HepG2 (cell line): Measurements from ENCODE around the gene ARMH1. TPM values are rescaled to one million over a fixed set of nuclear protein-coding genes. Genes with fewer than 3 reads are reported as not detected.
A peak's percentile ranks its signal among the peaks of the same experiment; 100 is the strongest.

Source experiments
- CCAR2 ChIP-seq: fragments of 200-400 bp; formaldehyde crosslinking; optimal IDR thresholded peaks from 2 replicates; pipeline ENCODE3; 2018; ENCODE audit warnings: low read depth, mild to moderate bottlenecking, low read length, moderate library complexity
- CEBPZ ChIP-seq: IDR thresholded peaks from 2 replicates; pipeline ENCODE4 v1.6.1; 2012; ENCODE audit warnings: low read length, improper control_type of control experiment
- CSRNP2 ChIP-seq: sonication (generic); formaldehyde crosslinking; conservative IDR thresholded peaks from 2 replicates; pipeline ENCODE4 v1.8.0; 2022; ENCODE audit warnings: low read depth, missing genetic modification reagents
- HMG20B ChIP-seq: conservative IDR thresholded peaks from 2 replicates; pipeline ENCODE4 v1.6.1; 2016; ENCODE audit warnings: missing genetic modification reagents, missing compliant biosample characterization
- KLF16 ChIP-seq, 2 experiments: sonication (generic) in 1 of 2; formaldehyde crosslinking in 1 of 2; IDR thresholded peaks; 2 replicates each; pipeline versions ENCODE4 v1.6.1 to v1.8.0; 2016 to 2023; ENCODE audit warnings: missing genetic modification reagents in 2 of 2, missing compliant biosample characterization in 1 of 2
- NCOA1 ChIP-seq: sonication (generic); formaldehyde crosslinking; IDR thresholded peaks from 2 replicates; pipeline ENCODE4 v1.9.0; 2021; ENCODE audit warnings: missing genetic modification reagents
- PAXIP1 ChIP-seq: sonication (generic); formaldehyde crosslinking; conservative IDR thresholded peaks from 2 replicates; pipeline ENCODE4 v1.4.0; 2020; ENCODE audit warnings: mild to moderate bottlenecking, missing genetic modification reagents, moderate library complexity
- SP140L ChIP-seq: sonication (generic); formaldehyde crosslinking; IDR thresholded peaks from 2 replicates; pipeline ENCODE4 v1.4.0; 2020; ENCODE audit warnings: missing genetic modification reagents, borderline replicate concordance
- ZMYM4 ChIP-seq: sonication (generic); formaldehyde crosslinking; IDR thresholded peaks from 2 replicates; pipeline ENCODE4 v1.8.1; 2023; ENCODE audit warnings: mild to moderate bottlenecking, missing genetic modification reagents
- ZNF337 ChIP-seq: sonication (generic); formaldehyde crosslinking; IDR thresholded peaks from 2 replicates; pipeline ENCODE4 v1.5.1; 2020; ENCODE audit warnings: missing genetic modification reagents, low read depth, mild to moderate bottlenecking, borderline replicate concordance
- ZNF44 ChIP-seq: sonication (generic); formaldehyde crosslinking; IDR thresholded peaks from 2 replicates; pipeline ENCODE4 v1.5.1; 2020; ENCODE audit warnings: mild to moderate bottlenecking, missing genetic modification reagents
- ZNF552 ChIP-seq: sonication (generic); formaldehyde crosslinking; IDR thresholded peaks from 2 replicates; pipeline ENCODE4 v1.9.0; 2022; ENCODE audit warnings: missing genetic modification reagents, mild to moderate bottlenecking, borderline replicate concordance
- ZNF569 ChIP-seq: sonication (generic); formaldehyde crosslinking; IDR thresholded peaks from 2 replicates; pipeline ENCODE4 v1.5.0; 2020; ENCODE audit warnings: mild to moderate bottlenecking, missing genetic modification reagents, moderate library complexity, borderline replicate concordance
- ZNF83 ChIP-seq: sonication (generic); formaldehyde crosslinking; IDR thresholded peaks from 2 replicates; pipeline ENCODE4 v1.4.0; 2020; ENCODE audit warnings: missing genetic modification reagents, mild to moderate bottlenecking, borderline replicate concordance
- polyA plus RNA-seq, 8 experiments: library from polyadenylated mRNA; depleted of rRNA in 3 of 8; stranded (reverse) in 7 of 8; unstranded in 1 of 8; fragments of >200 nt; fragmentation: Illumina TruSeq in 4 of 8; extraction: Trizol in 4 of 8; gene quantifications; 2 replicates each; pipeline versions ENCODE4 v1.2.1 to v1.2.3, GENCODE V29; 2011 to 2016; ENCODE audit warnings: low read depth in 4 of 8, missing spikeins in 1 of 8, mixed read lengths in 1 of 8; ENCODE audit not compliant: insufficient read depth in 1 of 8
- total RNA-seq, 5 experiments: library from RNA; depleted of rRNA; stranded (reverse); fragments of >200 nt; fragmentation: Illumina TruSeq; extraction: Trizol; gene quantifications; 2 replicates each; pipeline ENCODE4 v1.2.3, GENCODE V29; 2016; ENCODE audit warnings: low read depth in 1 of 5
- TF ChIP-seq, protein P1 (sequence below): sonication (generic); formaldehyde crosslinking; IDR thresholded peaks from 2 replicates; pipeline ENCODE4 v1.4.0; 2020; ENCODE audit warnings: mild to moderate bottlenecking, missing genetic modification reagents
- TF ChIP-seq, protein P2 (sequence below): sonication (generic); formaldehyde crosslinking; IDR thresholded peaks from 2 replicates; pipeline ENCODE4 v1.4.0; 2020; ENCODE audit warnings: mild to moderate bottlenecking, missing genetic modification reagents
- TF ChIP-seq, protein P3 (sequence below): fragments of 450-650 bp; IDR thresholded peaks from 2 replicates; pipeline ENCODE4 v1.6.1; 2017

ARMH1 gene
- total and polyA plus RNA-seq, 2 of the 13 experiments (the other 11 are each of a cell fraction or from before 2014, with no cell fraction given) = 0.69 TPM; not detected in 1

DNA sequence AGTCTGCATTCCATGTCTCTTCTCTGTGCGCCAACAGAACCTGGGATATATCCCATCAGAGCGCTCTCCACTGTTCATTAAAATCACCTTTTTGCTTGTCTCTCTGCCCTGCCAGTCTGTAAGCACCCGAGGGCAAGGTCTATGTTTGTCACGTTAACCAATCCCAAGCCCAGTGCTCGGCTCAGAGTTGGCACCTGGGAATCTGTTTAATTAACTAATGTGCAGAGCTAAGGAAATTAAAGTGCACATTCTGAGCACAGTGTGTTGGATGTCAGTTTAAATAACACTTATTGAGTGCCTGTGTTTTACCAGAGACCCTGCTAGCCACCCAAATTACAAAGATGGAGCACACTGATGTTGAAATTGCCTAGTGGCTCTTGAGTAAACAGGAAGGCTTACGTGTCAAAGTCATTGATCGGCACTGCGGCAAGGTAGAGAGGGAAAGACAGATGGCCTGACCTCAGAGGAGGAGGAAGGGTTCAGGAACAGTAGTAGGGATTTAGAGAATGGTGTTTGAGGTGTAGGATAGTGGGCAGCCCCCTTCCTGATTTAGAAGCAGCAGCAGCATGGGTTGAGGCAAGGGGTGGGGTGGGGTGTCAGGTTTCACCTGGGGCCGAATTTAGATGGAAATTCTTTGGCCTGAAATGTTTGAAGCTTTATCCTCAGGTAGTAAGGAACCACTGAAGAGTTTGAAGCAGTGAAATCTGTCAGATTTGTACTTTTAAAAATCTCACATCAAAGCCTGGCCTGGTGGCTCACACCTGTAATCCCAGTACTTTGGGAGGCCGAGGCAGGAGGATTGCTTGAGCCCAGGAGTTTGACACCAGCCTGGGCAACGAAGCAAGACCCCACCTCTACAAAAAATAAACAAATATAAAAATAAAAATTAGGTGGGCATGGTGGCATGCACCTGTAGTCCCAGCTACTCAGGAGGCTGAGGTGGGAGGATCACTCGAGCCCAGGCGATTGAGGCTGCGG lies 7.7 kb downstream of the ARMH1 start (continued):
- TF ChIP-seq CSRNP2 (CRISPR knock-in tag) = no peak
- TF ChIP-seq, protein P1, sequence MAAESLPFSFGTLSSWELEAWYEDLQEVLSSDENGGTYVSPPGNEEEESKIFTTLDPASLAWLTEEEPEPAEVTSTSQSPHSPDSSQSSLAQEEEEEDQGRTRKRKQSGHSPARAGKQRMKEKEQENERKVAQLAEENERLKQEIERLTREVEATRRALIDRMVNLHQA (CRISPR knock-in tag) = no peak
- TF ChIP-seq SP140L (CRISPR knock-in tag) = no peak
- peak in 1 of 2 experiments; percentile 72; a peak in 1 of 4 replicates for TF ChIP-seq KLF16 (CRISPR knock-in tag; IDR thresholded peaks at IDR 0.05)
- TF ChIP-seq ZNF83 (CRISPR knock-in tag) = no peak
- TF ChIP-seq ZNF552 (CRISPR knock-in tag) = no peak
- no peak for TF ChIP-seq ZNF337 (CRISPR knock-in tag)
- no peak for TF ChIP-seq CEBPZ
- TF ChIP-seq NCOA1 = no peak
- no peak for TF ChIP-seq CCAR2
- TF ChIP-seq ZNF44 (CRISPR knock-in tag) = 0 out of 2 replicates have a peak, but pooled peaks have one; percentile 72
- TF ChIP-seq ZMYM4 (CRISPR knock-in tag) = peak; percentile 90
- TF ChIP-seq, protein P2, sequence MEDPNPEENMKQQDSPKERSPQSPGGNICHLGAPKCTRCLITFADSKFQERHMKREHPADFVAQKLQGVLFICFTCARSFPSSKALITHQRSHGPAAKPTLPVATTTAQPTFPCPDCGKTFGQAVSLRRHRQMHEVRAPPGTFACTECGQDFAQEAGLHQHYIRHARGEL (CRISPR knock-in tag) = no peak
- no peak for TF ChIP-seq ZNF569 (CRISPR knock-in tag)
- TF ChIP-seq HMG20B (CRISPR knock-in tag) = peak; percentile 78; the same call in 1 of the 2 replicates
- TF ChIP-seq, protein P3, sequence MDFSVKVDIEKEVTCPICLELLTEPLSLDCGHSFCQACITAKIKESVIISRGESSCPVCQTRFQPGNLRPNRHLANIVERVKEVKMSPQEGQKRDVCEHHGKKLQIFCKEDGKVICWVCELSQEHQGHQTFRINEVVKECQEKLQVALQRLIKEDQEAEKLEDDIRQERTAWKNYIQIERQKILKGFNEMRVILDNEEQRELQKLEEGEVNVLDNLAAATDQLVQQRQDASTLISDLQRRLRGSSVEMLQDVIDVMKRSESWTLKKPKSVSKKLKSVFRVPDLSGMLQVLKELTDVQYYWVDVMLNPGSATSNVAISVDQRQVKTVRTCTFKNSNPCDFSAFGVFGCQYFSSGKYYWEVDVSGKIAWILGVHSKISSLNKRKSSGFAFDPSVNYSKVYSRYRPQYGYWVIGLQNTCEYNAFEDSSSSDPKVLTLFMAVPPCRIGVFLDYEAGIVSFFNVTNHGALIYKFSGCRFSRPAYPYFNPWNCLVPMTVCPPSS = no peak
- peak; percentile 99 for TF ChIP-seq PAXIP1
